HEK293 (cell line): ENCODE measurements around the gene PRRT1.

ENCODE experiments used
- REPIN1 ChIP-seq: fragments of 450-650 bp; formaldehyde crosslinking; IDR thresholded peaks from 2 replicates; pipeline ENCODE4 v1.5.1; 2017; ENCODE audit warnings: missing biosample characterization, missing genetic modification characterization, low read depth
- REST ChIP-seq: fragments of 450-650 bp; formaldehyde crosslinking; IDR thresholded peaks from 2 replicates; pipeline ENCODE4 v1.5.1; 2016; ENCODE audit warnings: missing biosample characterization, missing genetic modification characterization
- TCF7L2 ChIP-seq: IDR thresholded peaks from 2 replicates; pipeline ENCODE4 v1.6.1; 2011; ENCODE audit warnings: low read depth, mild to moderate bottlenecking, inconsistent platforms, low read length, moderate library complexity, borderline replicate concordance
- ZNF133 ChIP-seq: fragments of 450-650 bp; formaldehyde crosslinking; IDR thresholded peaks from 2 replicates; pipeline ENCODE4 v1.5.1; 2016; ENCODE audit warnings: missing biosample characterization, missing genetic modification characterization
- ZNF311 ChIP-seq: fragments of 450-650 bp; formaldehyde crosslinking; IDR thresholded peaks from 2 replicates; pipeline ENCODE4 v1.5.1; 2017; ENCODE audit warnings: missing biosample characterization, missing genetic modification characterization, borderline replicate concordance
- ZNF324 ChIP-seq: fragments of 450-650 bp; formaldehyde crosslinking; IDR thresholded peaks from 2 replicates; pipeline ENCODE4 v1.5.1; 2016; ENCODE audit warnings: missing biosample characterization, missing genetic modification characterization
- ZNF549 ChIP-seq: fragments of 450-650 bp; IDR thresholded peaks from 2 replicates; pipeline ENCODE4 v1.5.1; 2018; ENCODE audit warnings: missing biosample characterization, missing genetic modification characterization, mild to moderate bottlenecking, inconsistent platforms, moderate library complexity
- ZNF623 ChIP-seq: fragments of 450-650 bp; formaldehyde crosslinking; IDR thresholded peaks from 2 replicates; pipeline ENCODE4 v1.5.1; 2016; ENCODE audit warnings: missing biosample characterization, missing genetic modification characterization
- ZNF660 ChIP-seq: fragments of 450-650 bp; IDR thresholded peaks from 2 replicates; pipeline ENCODE4 v1.5.1; 2018; ENCODE audit warnings: missing biosample characterization, mild to moderate bottlenecking, missing genetic modification characterization
- ZNF768 ChIP-seq: fragments of 450-650 bp; formaldehyde crosslinking; IDR thresholded peaks from 2 replicates; pipeline ENCODE4 v1.5.1; 2018; ENCODE audit warnings: missing biosample characterization, mild to moderate bottlenecking, missing genetic modification characterization
- ZSCAN18 ChIP-seq: fragments of 450-650 bp; formaldehyde crosslinking; IDR thresholded peaks from 2 replicates; pipeline ENCODE4 v1.5.1; 2016; ENCODE audit warnings: missing biosample characterization, missing genetic modification characterization
- ZSCAN5A ChIP-seq: fragments of 450-650 bp; formaldehyde crosslinking; IDR thresholded peaks from 2 replicates; pipeline ENCODE4 v1.5.1; 2016; ENCODE audit warnings: missing biosample characterization, missing genetic modification characterization
- TF ChIP-seq, protein P1 (sequence below): fragments of 450-650 bp; formaldehyde crosslinking; IDR thresholded peaks from 2 replicates; pipeline ENCODE4 v1.5.1; 2016; ENCODE audit warnings: missing biosample characterization, missing genetic modification characterization
- TF ChIP-seq, protein P2 (sequence below): fragments of 450-650 bp; formaldehyde crosslinking; IDR thresholded peaks from 2 replicates; pipeline ENCODE4 v1.5.1; 2017; ENCODE audit warnings: missing biosample characterization, mild to moderate bottlenecking, missing genetic modification characterization, moderate library complexity

DNA sequence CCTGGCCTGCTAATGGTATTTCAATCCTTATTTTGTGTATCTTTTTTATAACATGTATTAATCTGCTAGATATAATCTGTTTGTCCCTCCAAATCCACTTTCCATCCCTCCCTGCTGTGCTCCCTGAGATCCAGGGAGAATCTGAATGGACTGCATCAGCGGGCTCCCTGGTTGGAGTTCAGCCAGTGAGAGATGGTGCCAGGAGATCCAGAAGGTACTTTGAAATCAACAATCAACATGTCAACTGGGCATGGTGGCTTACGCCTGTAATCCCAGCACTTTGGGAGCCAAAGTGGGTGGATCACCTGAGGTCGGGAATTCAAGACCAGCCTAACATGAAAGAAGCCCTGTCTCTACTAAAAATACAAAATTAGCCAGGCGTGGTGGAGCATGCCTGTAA is 28.1 kb downstream of the PRRT1 start:
- TF ChIP-seq, protein P1, sequence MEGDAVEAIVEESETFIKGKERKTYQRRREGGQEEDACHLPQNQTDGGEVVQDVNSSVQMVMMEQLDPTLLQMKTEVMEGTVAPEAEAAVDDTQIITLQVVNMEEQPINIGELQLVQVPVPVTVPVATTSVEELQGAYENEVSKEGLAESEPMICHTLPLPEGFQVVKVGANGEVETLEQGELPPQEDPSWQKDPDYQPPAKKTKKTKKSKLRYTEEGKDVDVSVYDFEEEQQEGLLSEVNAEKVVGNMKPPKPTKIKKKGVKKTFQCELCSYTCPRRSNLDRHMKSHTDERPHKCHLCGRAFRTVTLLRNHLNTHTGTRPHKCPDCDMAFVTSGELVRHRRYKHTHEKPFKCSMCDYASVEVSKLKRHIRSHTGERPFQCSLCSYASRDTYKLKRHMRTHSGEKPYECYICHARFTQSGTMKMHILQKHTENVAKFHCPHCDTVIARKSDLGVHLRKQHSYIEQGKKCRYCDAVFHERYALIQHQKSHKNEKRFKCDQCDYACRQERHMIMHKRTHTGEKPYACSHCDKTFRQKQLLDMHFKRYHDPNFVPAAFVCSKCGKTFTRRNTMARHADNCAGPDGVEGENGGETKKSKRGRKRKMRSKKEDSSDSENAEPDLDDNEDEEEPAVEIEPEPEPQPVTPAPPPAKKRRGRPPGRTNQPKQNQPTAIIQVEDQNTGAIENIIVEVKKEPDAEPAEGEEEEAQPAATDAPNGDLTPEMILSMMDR, result no peak
- TF ChIP-seq ZSCAN18 (tag by site-specific recombination), result no peak
- TF ChIP-seq ZNF311, result no peak
- TF ChIP-seq ZNF623 (tag by site-specific recombination), result no peak
- no peak for TF ChIP-seq ZNF549
- TF ChIP-seq TCF7L2, result no peak
- no peak for TF ChIP-seq ZNF660 (tag by site-specific recombination)
- TF ChIP-seq ZNF133 (tag by site-specific recombination), result no peak
- no peak for TF ChIP-seq ZSCAN5A
- TF ChIP-seq REST (tag by site-specific recombination), result no peak
- no peak for TF ChIP-seq REPIN1
- TF ChIP-seq ZNF768, result no peak
- TF ChIP-seq ZNF324 (tag by site-specific recombination), result no peak
- TF ChIP-seq, protein P2, sequence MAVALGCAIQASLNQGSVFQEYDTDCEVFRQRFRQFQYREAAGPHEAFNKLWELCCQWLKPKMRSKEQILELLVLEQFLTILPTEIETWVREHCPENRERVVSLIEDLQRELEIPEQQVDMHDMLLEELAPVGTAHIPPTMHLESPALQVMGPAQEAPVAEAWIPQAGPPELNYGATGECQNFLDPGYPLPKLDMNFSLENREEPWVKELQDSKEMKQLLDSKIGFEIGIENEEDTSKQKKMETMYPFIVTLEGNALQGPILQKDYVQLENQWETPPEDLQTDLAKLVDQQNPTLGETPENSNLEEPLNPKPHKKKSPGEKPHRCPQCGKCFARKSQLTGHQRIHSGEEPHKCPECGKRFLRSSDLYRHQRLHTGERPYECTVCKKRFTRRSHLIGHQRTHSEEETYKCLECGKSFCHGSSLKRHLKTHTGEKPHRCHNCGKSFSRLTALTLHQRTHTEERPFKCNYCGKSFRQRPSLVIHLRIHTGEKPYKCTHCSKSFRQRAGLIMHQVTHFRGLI (tag by site-specific recombination), result no peak
